Activated T-cell treated with anti-CD3 and anti-CD28 coated beads for 1 hour (primary cell): Measurements from ENCODE around the gene AIMP2.
"Not testable (repeated sequence)": the region's sequence is repeated elsewhere in the genome, so short reads cannot be mapped to it uniquely, and the experiment has no call there.

Experiments used
- DNase-seq: peaks from one replicate; pipeline ENCODE4 v3.0.0-alpha.2; 2020; ENCODE audit warnings: low read depth

The AIMP2 gene

GRCh38 chr7:6008668-6009611 is at the start of gene AIMP2, which contains the start of gene PMS2:
Gene AIMP2 (plus strand): TSS chr7:6009272. CDS start chr7:6009364, 92 bp downstream.
Gene PMS2 (minus strand): TSS chr7:6009049. CDS start chr7:6009019, 30 bp downstream.
- DNase-seq, result peak; percentile 91

- not testable (repeated sequence) for DNase-seq
Measured at GRCh38 chr7:5963205-5963604, 45.9 kb upstream of the AIMP2 start.

GRCh38 chr7:5963810-5964209 is 45.3 kb upstream of the AIMP2 start:
- DNase-seq, result not testable (repeated sequence)

- DNase-seq, result not testable (repeated sequence)
Measured at GRCh38 chr7:5970347-5970911, 38.6 kb upstream of the AIMP2 start, which contains the start of gene RSPH10B. Gene RSPH10B (minus strand): TSS chr7:5970689. CDS start chr7:5967116, 3,573 bp downstream.

GRCh38 chr7:5973580-5973979 is 35.5 kb upstream of the AIMP2 start:
- DNase-seq, result not testable (repeated sequence)

GRCh38 chr7:5979680-5980314 is 29.3 kb upstream of the AIMP2 start:
- DNase-seq, result not testable (repeated sequence)

- not testable (repeated sequence) for DNase-seq
Measured at GRCh38 chr7:5987061-5987460, 22.0 kb upstream of the AIMP2 start.

- peak; percentile 38 for DNase-seq
Measured at GRCh38 chr7:5997210-5997808, 11.8 kb upstream of the AIMP2 start.

GRCh38 chr7:6007386-6007785 is 1.7 kb upstream of the AIMP2 start:
- DNase-seq, result no peak

- DNase-seq, result not testable (repeated sequence)
Measured at GRCh38 chr7:6007835-6008590, 1.1 kb upstream of the AIMP2 start.

- not testable (repeated sequence) for DNase-seq
Measured at GRCh38 chr7:6010370-6010769, 1.3 kb downstream of the AIMP2 start.

- DNase-seq, result no peak
Measured at GRCh38 chr7:6011541-6011940, 2.5 kb downstream of the AIMP2 start.

GRCh38 chr7:6012355-6013104 is 3.5 kb downstream of the AIMP2 start:
- DNase-seq, result no peak

- no peak for DNase-seq
Measured at GRCh38 chr7:6015917-6016652, 7.0 kb downstream of the AIMP2 start.

- DNase-seq, result no peak
Measured at GRCh38 chr7:6016653-6016966, 7.5 kb downstream of the AIMP2 start.

GRCh38 chr7:6020371-6021286 is 11.6 kb downstream of the AIMP2 start:
- no peak for DNase-seq

GRCh38 chr7:6022707-6023106 is 13.6 kb downstream of the AIMP2 start:
- DNase-seq, result no peak

- no peak for DNase-seq
Measured at GRCh38 chr7:6023974-6024435, 14.9 kb downstream of the AIMP2 start.
